Endometrial microvascular endothelial cells (primary cell): ENCODE data around the gene AGBL2. TPM values are rescaled to one million over a fixed set of nuclear protein-coding genes. Genes with fewer than 3 reads are reported as not detected.
"Not testable (repeated sequence)": the region's sequence is repeated elsewhere in the genome, so short reads cannot be mapped to it uniquely, and the experiment has no call there.

Source experiments
- in situ Hi-C: cut with HindIII; loops from 2 replicates; pipeline ENCODE4 v1.10.0; 2017; ENCODE audit warnings: low sequenced_read_pairs, low pct_unique_long_range_greater_than_20kb; ENCODE audit errors: inconsistent ontology term
- total RNA-seq: library from RNA; depleted of rRNA; stranded (reverse); fragments of >200 nt; gene quantifications from one replicate; pipeline ENCODE4 v1.2.3, GENCODE V29; 2015; ENCODE audit errors: inconsistent ontology term

AGBL2 gene
- total RNA-seq, 1 donor from 2014 or later = not detected

DNA sequence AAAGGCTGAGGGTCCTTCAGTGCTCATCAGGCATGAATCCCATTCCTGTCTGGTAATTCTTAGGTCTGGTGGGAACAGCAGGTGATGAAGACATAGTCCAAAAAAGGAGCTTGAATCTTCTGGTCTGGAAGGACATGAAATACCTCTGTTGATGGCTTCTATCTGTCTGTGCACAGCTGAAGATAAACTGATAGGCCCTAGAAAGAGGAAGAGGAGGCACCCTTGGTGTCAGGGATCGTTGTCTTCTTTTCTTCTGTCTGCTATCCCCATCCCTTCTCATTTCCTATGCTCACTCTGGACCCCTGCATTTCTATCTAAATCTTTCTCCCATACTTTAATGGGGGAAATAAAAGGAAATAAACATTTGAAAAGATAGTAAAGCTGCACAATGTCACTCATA is 9.4 kb downstream of the AGBL2 start:
- in situ Hi-C loops = no loop called here

DNA sequence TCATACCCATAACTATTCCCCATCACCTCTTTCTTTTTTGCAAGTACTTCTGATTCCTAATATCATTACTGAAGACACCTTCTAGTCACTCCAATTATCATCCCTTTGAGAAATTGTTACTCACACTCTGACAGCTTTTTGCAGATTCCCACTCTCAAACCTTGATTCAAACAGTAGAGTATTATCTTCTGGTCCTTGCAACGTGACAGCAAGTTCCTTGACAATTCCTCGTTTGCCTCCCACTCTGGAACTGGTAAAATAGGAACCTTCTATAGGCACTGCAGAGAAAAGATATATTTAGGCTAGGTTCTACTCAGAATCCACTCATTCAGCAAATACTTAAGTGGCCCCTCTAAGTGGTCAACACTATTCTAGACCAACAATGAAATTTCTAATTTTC is 23.2 kb downstream of the AGBL2 start:
- in situ Hi-C loops = no loop called here

DNA sequence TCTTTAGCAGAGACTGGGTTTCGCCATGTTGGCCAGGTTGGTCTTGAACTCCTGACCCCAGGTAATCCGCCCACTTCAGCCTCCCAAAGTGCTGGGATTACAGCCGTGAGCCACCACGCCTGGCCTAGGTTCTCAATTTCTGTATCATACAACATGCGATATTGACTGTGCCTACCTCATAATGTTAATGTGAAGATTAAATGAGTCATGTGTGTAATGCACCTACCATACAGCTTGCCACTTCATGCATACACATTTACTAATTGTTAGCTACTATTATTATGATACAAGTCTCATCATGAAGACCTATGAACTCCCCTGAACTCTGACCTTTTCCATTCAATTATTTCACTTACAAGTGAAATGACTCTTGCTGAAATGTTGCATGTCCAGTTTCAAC is 25.7 kb downstream of the AGBL2 start:
- in situ Hi-C loops = no loop called here

DNA sequence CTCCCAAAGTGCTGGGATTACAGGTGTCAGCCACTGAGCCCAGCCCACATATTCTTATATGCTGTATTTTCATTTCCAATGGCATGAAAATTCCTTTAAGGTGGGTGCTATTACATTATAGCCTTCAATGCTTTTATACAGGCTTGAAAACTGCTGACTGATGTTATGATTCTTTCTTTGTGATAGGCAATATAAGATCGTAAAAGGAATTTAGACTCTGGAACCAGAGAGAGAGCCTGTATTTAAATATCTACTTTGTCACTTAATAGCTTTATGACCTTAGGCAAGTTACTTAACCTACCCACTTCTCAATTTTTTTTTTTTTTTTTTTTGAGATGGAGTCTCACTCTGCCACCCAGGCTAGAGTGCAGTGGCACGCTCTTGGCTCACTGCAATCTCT is 26.2 kb downstream of the AGBL2 start:
- in situ Hi-C loops = no loop called here

DNA sequence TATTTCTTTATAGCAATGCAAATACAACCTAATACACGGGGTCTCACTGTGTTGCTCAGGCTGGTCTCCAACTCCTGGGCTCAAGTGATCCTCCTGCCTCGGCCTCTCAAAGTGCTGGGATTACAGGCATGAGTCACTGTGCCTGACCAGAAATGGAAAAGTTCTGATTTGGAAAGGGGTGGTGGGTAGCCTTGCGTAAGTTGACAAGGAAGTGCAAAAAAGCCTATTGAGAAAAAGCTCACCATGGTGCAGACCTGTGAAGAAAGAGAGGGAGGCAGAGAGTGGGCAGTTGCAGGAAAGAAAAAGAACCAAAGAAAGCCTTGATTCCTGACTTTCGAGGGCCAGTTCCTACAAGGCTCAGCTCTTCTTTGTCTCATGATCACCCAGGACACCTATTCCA is 27.1 kb downstream of the AGBL2 start:
- in situ Hi-C loops = no loop called here

DNA sequence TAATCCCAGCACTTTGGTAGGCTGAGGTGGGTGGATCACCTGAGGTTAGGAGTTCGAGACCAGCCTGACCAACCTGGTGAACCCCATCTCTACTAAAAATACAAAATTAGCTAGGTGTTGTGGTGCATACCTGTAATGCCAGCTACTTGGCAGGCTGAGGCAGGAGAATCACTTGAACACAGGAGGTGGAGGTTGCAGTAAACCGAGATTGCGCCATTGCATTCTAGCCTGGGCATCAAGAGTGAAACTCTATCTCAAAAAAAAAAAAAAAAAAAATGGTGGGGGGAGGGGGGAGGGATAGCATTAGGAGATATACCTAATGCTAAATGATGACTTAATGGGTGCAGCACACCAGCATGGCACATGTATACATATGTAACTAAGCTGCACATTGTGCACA is 28.5 kb downstream of the AGBL2 start:
- in situ Hi-C loops = not testable (repeated sequence)

DNA sequence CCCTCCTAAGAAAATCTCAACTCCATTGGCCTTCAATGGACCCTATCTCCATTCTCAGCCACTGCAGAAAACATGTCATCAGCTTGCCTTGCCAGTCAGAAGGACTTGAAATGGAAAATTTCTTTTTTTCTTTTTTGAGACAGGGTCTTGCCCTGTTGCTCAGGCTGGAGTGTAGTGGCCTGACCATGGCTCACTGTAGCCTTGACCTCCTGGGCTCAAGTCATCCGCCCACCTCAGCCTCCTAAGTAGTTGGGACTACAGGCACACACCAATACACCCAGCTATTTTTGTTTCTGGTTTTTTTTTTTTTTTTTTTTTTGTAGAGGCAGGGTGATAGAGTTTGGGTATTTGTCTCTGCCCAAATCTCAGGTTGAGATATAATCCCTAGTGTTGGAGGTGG is 29.0 kb downstream of the AGBL2 start:
- in situ Hi-C loops = no loop called here

DNA sequence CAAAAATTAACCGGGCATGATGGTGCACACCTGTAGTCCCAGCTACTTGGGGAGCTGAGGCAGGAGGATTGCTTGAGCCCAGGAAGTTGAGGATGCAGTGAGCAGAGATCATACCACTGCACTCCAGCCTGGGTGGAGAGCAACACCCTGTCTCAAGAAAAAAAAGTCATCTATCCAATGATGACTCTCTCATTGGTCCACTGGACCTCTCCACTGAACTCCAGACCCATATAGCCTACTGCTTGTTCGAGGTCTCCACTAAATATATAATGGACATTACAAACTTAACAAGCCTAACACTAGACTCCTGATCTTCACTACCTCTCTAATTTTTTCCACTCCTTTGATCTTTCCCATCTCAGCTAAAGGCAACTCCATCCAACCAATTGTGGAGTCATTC is 39.3 kb downstream of the AGBL2 start:
- in situ Hi-C loops = no loop called here

DNA sequence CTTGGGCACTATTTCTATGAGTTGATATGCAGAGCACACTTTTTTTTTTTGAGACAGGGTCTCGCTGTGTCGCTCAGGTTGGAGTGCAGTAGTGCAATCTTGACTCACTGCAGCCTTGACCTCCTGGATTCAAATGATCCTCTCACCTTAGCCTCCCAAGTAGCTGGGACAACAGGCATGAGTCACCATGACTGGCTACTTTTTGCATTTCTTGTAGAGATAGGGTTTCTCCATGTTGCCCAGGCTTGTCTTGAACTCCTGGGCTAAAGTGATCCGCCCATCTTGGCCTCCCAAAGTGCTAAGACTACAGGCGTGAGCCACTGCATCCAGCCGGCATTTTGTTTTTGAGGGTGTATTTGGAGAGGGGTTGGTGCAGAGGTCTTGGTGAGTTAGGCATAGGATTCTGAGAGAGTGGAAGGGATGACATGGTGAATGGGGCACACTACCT is 42.9 kb downstream of the AGBL2 start:
- in situ Hi-C loops = no loop called here

DNA sequence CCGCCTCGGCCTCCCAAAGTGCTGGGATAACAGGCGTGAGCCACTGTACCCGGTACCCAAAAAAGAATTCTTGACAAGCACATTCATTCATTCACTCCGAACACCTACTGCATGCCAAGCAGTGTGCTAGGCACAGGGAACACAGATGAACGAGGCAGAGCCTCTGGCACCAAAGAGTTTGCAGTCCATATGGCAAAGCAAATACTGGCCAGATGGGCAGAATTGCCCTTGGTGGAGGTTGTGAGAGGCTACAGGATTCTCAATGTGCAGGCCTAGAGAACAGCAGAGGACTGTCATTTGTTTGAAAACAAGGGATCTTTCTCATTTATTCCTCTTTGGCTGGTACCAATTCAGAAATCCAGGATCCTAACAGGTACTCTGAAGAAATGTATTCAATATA is 45.3 kb downstream of the AGBL2 start:
- in situ Hi-C loops = no loop called here

DNA sequence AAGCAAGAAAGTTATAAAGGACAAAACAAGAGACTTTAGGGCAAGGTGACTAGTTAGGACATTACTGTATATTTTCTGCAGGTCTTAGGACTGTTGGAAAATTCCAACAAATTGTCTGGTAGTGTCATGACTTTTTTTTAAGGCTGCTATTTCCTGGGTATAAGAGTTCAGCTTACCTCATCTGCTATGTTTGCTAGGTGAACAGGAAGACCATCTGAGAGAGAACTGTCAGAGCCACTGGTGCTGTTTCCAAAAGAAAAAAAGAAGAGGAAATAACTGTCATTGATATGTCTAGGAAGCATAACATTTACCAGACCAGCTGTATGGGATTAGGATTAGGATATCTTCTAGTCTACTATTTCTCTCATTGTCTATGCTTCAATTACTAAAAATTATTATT is 46.5 kb downstream of the AGBL2 start:
- in situ Hi-C loops = no loop called here

DNA sequence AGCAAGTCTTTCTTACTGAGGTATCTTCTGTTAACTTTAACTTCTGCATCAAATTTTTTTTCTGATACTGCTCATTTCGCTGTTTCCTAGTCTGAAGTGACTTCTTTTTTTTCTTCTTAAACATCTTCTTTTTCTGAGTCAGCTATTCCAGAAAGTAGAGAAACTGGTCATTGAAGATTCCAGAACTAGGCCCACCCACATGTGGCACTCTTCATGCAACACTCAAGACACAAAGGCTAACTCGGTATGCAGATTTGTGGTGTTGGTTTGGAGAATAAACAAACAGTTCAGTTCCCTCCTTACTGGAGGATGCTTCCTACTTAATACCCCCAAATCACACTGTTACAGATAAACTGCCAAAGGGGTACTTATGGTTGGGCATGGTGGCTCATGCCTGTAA is 47.6 kb downstream of the AGBL2 start:
- in situ Hi-C loops = no loop called here

DNA sequence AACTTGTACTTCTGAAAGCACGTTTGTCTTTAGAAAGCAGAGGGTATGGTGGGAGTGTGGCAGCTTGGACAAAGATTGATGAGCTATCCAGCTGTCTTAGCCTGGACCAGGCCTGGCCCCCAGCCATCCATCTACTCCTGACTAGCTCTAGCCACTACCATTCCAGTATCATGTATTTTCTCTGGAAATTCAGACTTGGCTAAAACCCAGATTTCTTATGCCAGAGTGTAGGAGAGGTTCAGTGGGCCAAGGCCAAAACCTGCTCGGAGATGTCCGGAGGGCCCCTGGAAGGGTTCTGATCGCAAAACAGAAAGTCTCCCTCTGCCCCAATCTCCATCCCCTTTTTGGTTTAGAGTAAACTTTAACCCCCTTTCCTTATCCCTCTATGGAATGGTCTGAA is 48.0 kb downstream of the AGBL2 start:
- in situ Hi-C loops = no loop called here

DNA sequence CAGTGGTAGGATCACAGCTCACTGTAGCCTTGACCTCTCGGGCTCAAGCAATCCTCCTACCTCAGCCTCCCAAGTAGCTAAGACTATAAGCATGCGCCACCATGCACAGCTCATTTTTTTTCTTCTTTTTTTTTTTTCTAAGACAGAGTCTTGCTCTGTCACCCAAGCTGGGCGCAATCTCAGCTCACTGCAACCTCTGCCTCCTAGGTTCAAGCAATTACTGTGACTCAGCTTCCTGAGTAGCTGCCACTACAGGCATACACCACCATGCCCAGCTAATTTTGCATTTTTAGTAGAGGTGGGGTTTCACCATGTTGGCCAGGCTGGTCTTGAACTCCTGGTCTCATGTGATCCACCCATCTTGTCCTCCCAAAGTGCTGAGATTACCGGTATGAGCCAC is 50.2 kb downstream of the AGBL2 start:
- in situ Hi-C loops = not testable (repeated sequence)

DNA sequence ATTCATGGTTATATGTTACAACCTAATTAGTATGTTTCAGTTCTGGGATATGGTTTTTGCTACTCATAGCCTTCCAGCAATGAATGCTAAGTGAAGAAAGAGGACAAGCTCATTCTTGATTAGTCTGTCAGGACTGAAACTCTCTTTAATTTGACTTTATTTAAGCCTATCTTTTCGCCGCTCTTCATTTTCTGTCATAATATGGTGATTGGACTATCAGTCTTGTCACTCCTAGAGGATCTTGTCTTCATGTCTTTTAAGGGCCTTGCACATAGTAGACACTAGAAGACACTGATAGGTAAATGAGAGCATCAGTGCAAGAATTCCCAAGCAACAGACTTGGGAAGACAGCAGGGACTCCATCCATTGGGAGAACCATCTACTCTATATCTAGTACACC is 53.9 kb downstream of the AGBL2 start:
- in situ Hi-C loops = no loop called here

DNA sequence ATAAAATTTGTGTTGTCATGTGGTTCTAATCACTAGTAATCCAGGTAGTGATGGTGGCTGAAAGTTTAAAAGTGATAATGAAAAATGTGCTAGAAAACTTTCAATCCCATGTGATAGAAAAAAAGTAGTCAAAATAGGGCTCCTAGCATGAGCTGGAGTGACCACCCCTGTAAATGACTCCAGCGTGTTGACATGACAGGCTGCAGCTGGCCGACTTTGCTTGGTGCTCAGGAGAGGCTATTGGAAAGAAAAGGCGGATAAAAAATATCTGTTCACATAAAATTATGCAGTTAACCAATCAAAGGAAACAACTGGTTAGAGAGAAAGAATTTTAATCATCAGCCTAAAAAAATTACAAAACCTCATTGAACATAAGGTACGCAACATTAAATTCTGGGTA is 55.9 kb downstream of the AGBL2 start:
- in situ Hi-C loops = no loop called here

DNA sequence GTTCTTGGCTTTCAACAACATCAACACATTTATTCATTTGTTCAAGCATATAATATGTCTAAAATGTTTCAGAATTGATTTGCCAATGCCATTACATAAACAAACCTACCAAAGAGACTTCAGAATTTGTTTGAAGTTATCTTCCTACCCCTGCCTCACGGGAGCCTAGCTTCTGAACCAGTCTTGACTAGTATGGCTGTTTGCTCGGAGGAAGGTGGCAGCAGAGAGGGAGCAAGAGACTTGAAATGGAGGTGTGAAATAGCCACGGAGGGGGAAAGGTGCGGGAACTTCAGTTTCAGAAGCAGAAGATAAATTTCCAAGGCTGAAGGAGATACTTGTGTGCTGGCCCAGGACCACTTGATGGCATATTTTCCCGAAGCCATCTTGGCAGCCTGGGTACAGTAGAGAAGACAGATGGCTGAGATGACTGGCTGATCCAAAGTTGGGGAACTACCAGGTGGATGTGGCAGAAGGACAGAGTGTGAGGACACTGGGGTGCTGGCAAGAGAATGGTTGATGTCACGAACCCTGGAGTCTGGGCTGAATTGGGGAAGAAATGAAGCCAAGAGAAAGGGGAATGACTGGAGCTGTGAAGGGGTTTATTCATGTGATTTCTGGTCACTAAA is 58.8 kb downstream of the AGBL2 start:
- in situ Hi-C loops = no loop called here

DNA sequence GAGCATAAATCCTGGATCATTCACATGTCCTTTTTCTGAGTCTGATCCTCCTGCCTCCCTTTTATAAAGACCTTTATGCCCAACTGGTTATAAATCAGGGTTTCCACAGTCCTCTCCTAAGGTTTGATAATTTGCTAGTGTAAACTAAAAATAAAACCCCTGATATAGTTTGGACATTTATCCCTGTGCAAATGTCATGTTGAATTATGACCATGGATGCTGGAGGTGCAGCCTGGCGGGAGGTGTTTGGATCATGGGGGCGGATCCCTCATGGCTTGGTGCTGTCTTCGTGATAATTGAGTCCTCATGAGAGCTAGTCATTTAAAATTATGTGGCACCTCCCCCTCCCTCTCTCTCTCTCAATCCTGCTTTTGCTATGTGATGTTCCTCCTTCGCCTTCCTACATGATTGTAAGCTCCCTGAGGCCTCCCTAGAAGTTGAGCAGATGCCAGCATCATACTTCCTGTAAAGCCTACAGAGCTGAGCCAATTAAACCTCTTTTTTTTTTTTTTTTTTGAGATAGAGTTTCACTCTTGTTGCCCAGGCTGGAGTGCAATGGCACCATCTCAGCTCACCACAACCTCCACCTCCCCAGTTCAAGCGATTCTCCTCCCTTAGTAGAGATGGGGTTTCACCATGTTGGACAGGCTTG is 63.2 kb downstream of the AGBL2 start:
- in situ Hi-C loops = no loop called here

DNA sequence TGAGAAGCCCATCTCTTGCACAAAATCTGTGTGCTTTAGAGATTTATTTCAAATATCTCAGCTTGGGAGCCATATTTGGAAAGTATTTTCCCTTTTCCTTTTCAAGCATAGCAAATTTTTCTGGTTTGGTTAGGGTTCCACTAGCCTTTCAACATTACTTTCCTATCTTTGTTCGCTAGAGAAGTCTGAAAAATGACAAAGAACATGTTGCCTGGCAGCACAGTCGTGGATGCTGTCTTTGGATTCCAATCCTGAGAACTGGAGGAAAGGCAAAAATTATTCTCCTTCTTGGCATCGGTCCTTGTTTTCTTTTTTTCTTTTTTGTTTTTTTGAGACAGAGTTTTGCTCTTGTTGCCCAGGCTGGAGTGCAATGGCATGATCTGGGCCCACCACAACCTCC is 65.9 kb downstream of the AGBL2 start:
- in situ Hi-C loops = no loop called here

DNA sequence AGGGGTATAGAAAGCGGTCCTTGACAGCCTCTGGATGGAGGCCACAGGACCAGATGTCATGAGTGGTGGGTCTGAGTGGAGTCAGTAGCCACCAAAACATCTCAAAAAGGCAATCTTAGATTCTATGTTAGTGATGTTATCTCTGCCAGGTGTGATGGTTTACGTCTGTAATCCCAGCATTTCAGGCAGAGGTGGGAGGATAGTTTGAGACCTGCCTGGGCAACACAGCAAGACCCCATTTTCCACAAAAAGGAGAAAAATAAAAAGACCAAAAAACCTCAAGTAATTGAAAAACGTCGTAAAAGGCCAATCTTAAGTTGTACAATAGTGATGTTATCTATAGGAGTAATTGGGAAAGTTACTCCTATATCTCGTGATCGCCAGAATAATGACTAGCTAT is 69.2 kb downstream of the AGBL2 start:
- in situ Hi-C loops = no loop called here

DNA sequence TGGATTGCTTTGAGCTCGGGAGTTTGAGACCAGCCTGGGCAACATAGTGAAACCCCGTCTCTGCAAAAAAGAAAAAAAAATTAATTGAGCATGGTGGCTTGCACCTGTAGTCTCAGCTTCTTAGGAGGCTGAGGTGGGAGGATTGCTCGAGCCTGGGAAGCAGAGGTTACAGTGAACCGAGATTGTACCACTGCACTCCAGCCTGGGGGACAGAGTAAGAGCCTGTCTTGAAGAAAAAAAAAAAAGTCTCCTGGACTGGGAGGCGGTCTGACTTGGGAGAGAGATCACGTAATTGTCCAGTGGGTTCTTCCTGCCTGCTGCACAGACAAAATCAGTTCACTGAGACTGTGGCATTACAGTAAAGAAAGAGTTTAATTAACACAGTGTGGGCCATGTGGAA is 69.7 kb downstream of the AGBL2 start:
- in situ Hi-C loops = no loop called here
